ENCODE results near the gene HSF5. TPM values are rescaled to one million over a fixed set of nuclear protein-coding genes. Genes with fewer than 3 reads are reported as not detected.

Gene HSF5
- total RNA-seq, 1 donor from 2014 or later = not detected

DNA sequence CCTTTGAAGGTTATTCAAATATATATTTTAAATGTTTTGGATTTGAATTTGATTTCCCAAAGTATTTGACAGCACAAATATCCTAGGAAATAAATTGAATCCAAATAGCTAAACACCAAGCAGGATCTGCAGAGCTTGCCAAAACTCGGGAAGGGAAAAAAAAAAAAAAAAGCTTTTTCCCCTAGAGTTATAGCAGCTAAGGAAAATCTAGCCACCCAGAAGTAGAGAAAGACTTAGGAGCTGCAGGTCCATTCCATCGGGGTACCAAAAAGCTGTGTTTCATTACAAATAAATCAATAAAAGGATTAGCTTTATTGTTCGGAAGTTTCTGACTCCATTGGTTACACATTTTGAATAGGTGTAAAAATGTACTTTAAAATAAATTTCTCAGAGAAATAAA, 19.3 kb downstream of the HSF5 start:
- TF ChIP-seq, protein P1, sequence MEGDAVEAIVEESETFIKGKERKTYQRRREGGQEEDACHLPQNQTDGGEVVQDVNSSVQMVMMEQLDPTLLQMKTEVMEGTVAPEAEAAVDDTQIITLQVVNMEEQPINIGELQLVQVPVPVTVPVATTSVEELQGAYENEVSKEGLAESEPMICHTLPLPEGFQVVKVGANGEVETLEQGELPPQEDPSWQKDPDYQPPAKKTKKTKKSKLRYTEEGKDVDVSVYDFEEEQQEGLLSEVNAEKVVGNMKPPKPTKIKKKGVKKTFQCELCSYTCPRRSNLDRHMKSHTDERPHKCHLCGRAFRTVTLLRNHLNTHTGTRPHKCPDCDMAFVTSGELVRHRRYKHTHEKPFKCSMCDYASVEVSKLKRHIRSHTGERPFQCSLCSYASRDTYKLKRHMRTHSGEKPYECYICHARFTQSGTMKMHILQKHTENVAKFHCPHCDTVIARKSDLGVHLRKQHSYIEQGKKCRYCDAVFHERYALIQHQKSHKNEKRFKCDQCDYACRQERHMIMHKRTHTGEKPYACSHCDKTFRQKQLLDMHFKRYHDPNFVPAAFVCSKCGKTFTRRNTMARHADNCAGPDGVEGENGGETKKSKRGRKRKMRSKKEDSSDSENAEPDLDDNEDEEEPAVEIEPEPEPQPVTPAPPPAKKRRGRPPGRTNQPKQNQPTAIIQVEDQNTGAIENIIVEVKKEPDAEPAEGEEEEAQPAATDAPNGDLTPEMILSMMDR (IDR thresholded peaks at IDR 0.05) = no peak

DNA sequence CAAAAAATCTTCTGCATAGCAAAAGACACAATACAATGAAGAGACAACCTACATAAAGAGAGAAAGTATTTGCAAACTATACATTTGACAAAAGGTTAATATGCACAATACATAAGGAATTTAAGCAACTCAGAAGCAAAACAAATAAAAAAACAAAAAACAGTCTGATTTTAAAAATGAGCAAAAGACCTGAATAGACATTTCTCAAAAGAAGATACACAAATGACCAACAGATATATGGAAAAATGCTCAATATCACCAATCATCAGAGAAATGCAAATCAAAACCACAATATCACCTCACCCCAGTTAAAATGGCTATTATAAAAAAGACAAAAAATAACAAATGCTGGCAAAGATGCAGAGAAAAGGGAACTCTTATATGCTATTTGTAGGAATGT, 32.7 kb downstream of the HSF5 start:
- TF ChIP-seq, protein P1 (IDR thresholded peaks at IDR 0.05) = no peak
- no peak for DNase-seq (ENCODE audit: extremely low spot score, unreplicated experiment)
- no peak overlapping the region for H3K27ac Mint-ChIP-seq (ENCODE audit: unreplicated experiment)
- H3K4me1 Mint-ChIP-seq (ENCODE audit: unreplicated experiment) = no peaks in the 10 kb centered on the region
- H3K4me3 Mint-ChIP-seq (ENCODE audit: unreplicated experiment) = no peak overlapping the region
- no peaks in the 10 kb centered on the region for H3K36me3 Mint-ChIP-seq (ENCODE audit: unreplicated experiment)
- H3K9me3 Mint-ChIP-seq (ENCODE audit: unreplicated experiment) = no peaks in the 10 kb centered on the region
- H3K27me3 Mint-ChIP-seq (ENCODE audit: unreplicated experiment) = peaks cover 10% of the 10 kb centered on the region

More for the DNA sequence above, 19.3 kb downstream of the HSF5 start:
- DNase-seq (ENCODE audit: extremely low spot score, unreplicated experiment) = no peak
- Mint-ChIP-seq H3K36me3 (ENCODE audit: unreplicated experiment) (no peaks in the 10 kb centered on the region), H3K9me3 (ENCODE audit: unreplicated experiment) (no peaks in the 10 kb centered on the region), H3K4me1 (ENCODE audit: unreplicated experiment) (no peaks in the 10 kb centered on the region), H3K27me3 (ENCODE audit: unreplicated experiment) (peaks cover 30% of the 10 kb centered on the region), H3K27ac (ENCODE audit: unreplicated experiment) (no peak overlapping the region), H3K4me3 (ENCODE audit: unreplicated experiment) (no peak overlapping the region)

DNA sequence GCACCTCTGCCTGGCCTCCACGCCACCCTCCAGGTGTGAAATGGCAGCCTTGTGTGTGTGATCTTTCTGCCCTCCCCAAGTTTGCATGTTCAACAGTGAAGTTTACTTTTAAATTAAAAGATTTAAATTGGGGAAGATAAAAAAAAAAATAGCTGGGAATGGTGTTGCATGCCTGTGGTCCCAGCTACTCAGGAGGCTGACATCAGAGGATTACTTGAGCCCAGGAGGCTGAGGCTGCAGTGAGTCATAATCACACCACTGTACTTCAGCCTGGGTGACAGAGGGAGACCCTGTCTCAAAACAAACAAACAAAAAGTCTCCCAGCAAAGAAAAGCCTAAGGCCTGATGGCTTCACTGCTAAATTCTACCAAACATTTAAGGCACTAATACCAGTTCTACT, 35.5 kb downstream of the HSF5 start:
- H3K27me3 Mint-ChIP-seq (ENCODE audit: unreplicated experiment) = peaks cover 10% of the 10 kb centered on the region
- H3K9me3 Mint-ChIP-seq (ENCODE audit: unreplicated experiment) = no peaks in the 10 kb centered on the region
- H3K4me3 Mint-ChIP-seq (ENCODE audit: unreplicated experiment) = no peak overlapping the region
- H3K4me1 Mint-ChIP-seq (ENCODE audit: unreplicated experiment) = no peaks in the 10 kb centered on the region
- TF ChIP-seq, protein P1 (IDR thresholded peaks at IDR 0.05) = no peak
- DNase-seq (ENCODE audit: extremely low spot score, unreplicated experiment) = no peak
- no peaks in the 10 kb centered on the region for H3K36me3 Mint-ChIP-seq (ENCODE audit: unreplicated experiment)
- no peak overlapping the region for H3K27ac Mint-ChIP-seq (ENCODE audit: unreplicated experiment)

DNA sequence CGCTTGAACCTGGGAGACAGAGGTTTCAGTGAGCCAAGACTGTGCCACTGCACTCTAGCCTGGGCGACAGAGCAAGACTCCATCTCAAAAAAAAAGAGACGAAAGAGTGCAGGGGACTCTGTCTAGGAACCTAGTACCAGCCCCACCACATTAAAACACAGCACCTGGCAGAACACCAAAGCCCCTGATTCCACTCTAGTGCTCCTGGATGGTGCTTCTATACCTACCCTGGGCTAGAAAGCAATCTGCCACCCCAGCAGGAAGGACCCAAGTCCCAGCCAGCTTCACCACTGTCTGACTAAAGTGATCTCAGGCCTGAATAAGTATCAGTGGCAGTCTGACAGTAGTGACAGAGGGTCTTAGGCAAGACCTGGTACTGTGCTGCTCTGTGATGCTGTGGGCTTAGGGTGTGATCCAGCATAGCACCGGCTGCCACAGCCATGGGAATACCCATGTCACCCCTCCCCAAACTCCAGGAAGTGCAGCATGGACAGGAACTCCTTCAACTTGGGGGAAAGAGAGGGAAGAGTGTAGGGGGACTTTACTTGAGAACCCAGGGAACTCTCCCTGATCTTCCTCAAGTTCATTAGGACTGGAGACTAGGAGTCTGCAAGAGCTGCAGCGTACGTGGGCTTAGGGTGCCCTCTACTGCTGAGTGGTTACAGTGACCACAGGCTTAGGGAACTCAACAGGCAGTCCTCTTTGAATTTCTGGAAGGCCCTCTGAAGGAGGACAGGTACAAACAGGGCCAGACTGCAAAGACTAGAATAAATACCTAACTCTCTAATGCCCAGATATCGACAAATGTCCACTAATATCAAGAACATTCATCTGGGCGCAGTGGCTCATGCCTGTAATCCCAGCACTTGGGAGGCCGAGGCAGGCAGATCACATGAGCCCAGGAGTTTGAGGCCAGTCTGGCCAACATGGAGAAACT, 40.9 kb downstream of the HSF5 start:
- peaks cover 16% of the 10 kb centered on the region for H3K27me3 Mint-ChIP-seq (ENCODE audit: unreplicated experiment)
- H3K27ac Mint-ChIP-seq (ENCODE audit: unreplicated experiment) = no peak overlapping the region
- no peak overlapping the region for H3K4me3 Mint-ChIP-seq (ENCODE audit: unreplicated experiment)
- DNase-seq (ENCODE audit: extremely low spot score, unreplicated experiment) = no peak
- H3K9me3 Mint-ChIP-seq (ENCODE audit: unreplicated experiment) = no peaks in the 10 kb centered on the region
- TF ChIP-seq, protein P1 (IDR thresholded peaks at IDR 0.05) = peak; percentile 69
- no peaks in the 10 kb centered on the region for H3K4me1 Mint-ChIP-seq (ENCODE audit: unreplicated experiment)
- H3K36me3 Mint-ChIP-seq (ENCODE audit: unreplicated experiment) = no peaks in the 10 kb centered on the region

DNA sequence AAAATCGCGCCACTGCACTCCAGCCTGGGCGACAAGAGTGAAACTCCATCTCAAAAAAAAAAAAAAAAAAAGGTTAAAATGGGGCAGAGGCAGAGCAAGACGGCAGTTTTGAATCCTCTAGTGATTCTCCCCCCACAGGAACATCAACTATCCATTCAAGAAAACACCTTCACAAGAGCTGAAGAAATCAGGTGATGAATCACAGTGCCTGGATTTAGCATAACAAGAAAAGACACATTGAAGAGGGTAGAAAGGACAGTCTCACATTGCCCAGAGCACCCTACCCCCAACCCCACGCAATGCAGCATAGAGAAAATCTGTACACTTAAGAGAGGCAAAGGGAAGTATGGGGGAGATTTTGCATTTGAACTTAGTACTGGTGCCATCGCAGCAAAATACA, 42.1 kb downstream of the HSF5 start:
- H3K27me3 Mint-ChIP-seq (ENCODE audit: unreplicated experiment) = peaks cover 25% of the 10 kb centered on the region
- H3K27ac Mint-ChIP-seq (ENCODE audit: unreplicated experiment) = no peak overlapping the region
- no peak overlapping the region for H3K4me3 Mint-ChIP-seq (ENCODE audit: unreplicated experiment)
- no peaks in the 10 kb centered on the region for H3K4me1 Mint-ChIP-seq (ENCODE audit: unreplicated experiment)
- DNase-seq (ENCODE audit: extremely low spot score, unreplicated experiment) = no peak
- H3K36me3 Mint-ChIP-seq (ENCODE audit: unreplicated experiment) = no peaks in the 10 kb centered on the region
- H3K9me3 Mint-ChIP-seq (ENCODE audit: unreplicated experiment) = no peaks in the 10 kb centered on the region
- TF ChIP-seq, protein P1 (IDR thresholded peaks at IDR 0.05) = no peak
